ENCODE results near the gene COLEC12. TPM values are rescaled to one million over a fixed set of nuclear protein-coding genes. Genes with fewer than 3 reads are reported as not detected.

COLEC12 gene
- total RNA-seq, 4 donors from 2014 or later: 6.3 to 34.7 (median 19.8) TPM

DNA sequence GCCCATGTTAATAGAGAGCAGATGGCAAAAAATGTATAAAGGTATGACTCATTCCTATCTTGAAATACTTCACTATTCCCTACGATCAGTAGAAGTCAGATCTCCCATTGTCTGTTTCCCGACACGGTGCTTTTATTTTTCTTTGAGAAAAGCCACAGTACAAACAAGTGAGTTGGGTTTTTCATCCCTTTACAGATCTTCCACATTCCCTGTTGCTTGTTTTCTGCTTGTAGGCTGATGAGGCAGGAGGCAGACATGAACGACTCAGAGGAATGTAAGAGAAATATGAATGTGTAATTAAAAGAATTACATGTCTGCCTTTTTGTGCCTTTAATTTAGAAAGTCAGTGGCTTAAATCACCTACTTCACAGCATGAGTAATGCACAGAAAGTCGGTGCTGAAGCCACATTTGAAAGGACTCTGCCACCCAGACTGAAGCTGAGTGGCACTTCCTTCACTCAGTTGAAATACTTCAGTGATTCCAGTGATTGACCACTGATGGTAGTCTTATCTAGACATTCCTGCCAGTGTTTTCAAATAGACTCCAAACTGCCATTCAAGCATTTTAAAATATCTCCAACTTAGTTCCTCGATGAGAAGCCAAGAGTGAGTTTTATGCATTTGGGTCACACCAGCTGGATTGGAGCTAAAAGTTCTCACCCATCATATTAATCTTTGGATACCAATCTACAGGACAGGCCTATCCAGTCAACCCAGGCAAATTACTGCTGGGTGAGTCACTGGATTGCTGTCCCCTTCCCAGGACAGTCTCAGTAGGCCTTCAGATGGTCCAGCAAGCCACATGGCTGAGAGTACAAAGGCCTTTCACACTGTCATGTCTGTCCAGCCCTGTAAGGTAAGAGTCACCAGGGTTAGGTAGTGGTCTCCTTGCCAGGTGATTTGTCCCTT lies 79.0 kb downstream of the COLEC12 start:
- no peaks in the 10 kb centered on the region for H3K36me3 ChIP-seq
- peaks cover 0 to 5% of the 10 kb centered on the region in 2 donors for H3K4me1 ChIP-seq
- TF ChIP-seq, protein P1, sequence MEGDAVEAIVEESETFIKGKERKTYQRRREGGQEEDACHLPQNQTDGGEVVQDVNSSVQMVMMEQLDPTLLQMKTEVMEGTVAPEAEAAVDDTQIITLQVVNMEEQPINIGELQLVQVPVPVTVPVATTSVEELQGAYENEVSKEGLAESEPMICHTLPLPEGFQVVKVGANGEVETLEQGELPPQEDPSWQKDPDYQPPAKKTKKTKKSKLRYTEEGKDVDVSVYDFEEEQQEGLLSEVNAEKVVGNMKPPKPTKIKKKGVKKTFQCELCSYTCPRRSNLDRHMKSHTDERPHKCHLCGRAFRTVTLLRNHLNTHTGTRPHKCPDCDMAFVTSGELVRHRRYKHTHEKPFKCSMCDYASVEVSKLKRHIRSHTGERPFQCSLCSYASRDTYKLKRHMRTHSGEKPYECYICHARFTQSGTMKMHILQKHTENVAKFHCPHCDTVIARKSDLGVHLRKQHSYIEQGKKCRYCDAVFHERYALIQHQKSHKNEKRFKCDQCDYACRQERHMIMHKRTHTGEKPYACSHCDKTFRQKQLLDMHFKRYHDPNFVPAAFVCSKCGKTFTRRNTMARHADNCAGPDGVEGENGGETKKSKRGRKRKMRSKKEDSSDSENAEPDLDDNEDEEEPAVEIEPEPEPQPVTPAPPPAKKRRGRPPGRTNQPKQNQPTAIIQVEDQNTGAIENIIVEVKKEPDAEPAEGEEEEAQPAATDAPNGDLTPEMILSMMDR (IDR thresholded peaks at IDR 0.05): no peak
- TF ChIP-seq POLR2A (IDR thresholded peaks at IDR 0.05): no peak
- intact Hi-C loops (cut with DNase I): no loop called here
- H3K27ac ChIP-seq: no peak overlapping the region
- DNase-seq: no peak
- no peaks in the 10 kb centered on the region for H3K9me3 ChIP-seq
- WGBS, 2 donors: 23 to 28% methylated on average over 6 of the region's 6 CpGs
- H3K27me3 ChIP-seq: no peaks in the 10 kb centered on the region
- H3K4me3 ChIP-seq (replicated peaks in 1 of 3): no peak overlapping the region

- intact Hi-C loops (cut with DNase I): no loop called here
- Histone ChIP-seq H3K36me3 (no peaks in the 10 kb centered on the region), H3K27me3 (no peaks in the 10 kb centered on the region), H3K27ac (no peak overlapping the region), H3K4me1 (peaks cover 0 to 5% of the 10 kb centered on the region in 2 donors), H3K9me3 (no peaks in the 10 kb centered on the region), H3K4me3 (replicated peaks in 1 of 3) (no peak overlapping the region)
- no peak for DNase-seq
- TF ChIP-seq, protein P1 (IDR thresholded peaks at IDR 0.05): no peak
- no peak for TF ChIP-seq POLR2A (IDR thresholded peaks at IDR 0.05)
- 86 to 89% methylated on average over 3 of the region's 3 CpGs for WGBS, 2 donors
These were observed 79.7 kb downstream of the COLEC12 start for GRCh38 chr18:420661-421246.

GRCh38 chr18:419541-420175 lies 80.8 kb downstream of the COLEC12 start:
- no peak overlapping the region for H3K4me3 ChIP-seq (replicated peaks in 1 of 3)
- WGBS, 2 donors: 79 to 94% methylated on average over 5 of the region's 5 CpGs
- H3K9me3 ChIP-seq: no peaks in the 10 kb centered on the region
- no peaks in the 10 kb centered on the region for H3K36me3 ChIP-seq
- no peak for DNase-seq
- intact Hi-C loops (cut with DNase I): no loop called here
- H3K27me3 ChIP-seq: no peaks in the 10 kb centered on the region
- H3K4me1 ChIP-seq: peaks cover 0 to 3% of the 10 kb centered on the region in 2 donors
- no peak for TF ChIP-seq POLR2A (IDR thresholded peaks at IDR 0.05)
- TF ChIP-seq, protein P1 (IDR thresholded peaks at IDR 0.05): no peak
- no peak overlapping the region for H3K27ac ChIP-seq

- Histone ChIP-seq H3K27ac (no peak overlapping the region), H3K4me1 (no peaks in the 10 kb centered on the region), H3K4me3 (replicated peaks in 1 of 3) (no peak overlapping the region), H3K36me3 (no peaks in the 10 kb centered on the region), H3K9me3 (no peaks in the 10 kb centered on the region), H3K27me3 (no peaks in the 10 kb centered on the region)
- intact Hi-C loops (cut with DNase I): no loop called here
- no peak for TF ChIP-seq POLR2A (IDR thresholded peaks at IDR 0.05)
- TF ChIP-seq, protein P1 (IDR thresholded peaks at IDR 0.05): no peak
- DNase-seq: no peak
- WGBS, 2 donors: 75 to 86% methylated on average over 5 of the region's 5 CpGs
These were observed 83.0 kb downstream of the COLEC12 start for GRCh38 chr18:417495-417894.

All from thyroid gland (tissue), 4 donors.